HL-60 (cell line): ENCODE results near the gene MNAT1.

Experiments
- CTCF ChIP-seq: IDR thresholded peaks from one replicate; pipeline ENCODE4 v1.5.1; 2011; ENCODE audit warnings: low read length, control low read depth, inconsistent platforms; ENCODE audit not compliant: insufficient read depth
- POLR2AphosphoS5 ChIP-seq: IDR thresholded peaks from 2 replicates; pipeline ENCODE4 v1.6.1; 2012; ENCODE audit warnings: low read depth
- REST ChIP-seq: IDR thresholded peaks from 2 replicates; pipeline ENCODE4 v1.6.1; 2012; ENCODE audit warnings: low read depth; ENCODE audit not compliant: insufficient replicate concordance
- SPI1 ChIP-seq: IDR thresholded peaks from 2 replicates; pipeline ENCODE4 v1.6.1; 2012; ENCODE audit warnings: low read depth, mild to moderate bottlenecking, borderline replicate concordance

GRCh38 chr14:61003571-61003970 lies 269.0 kb downstream of the MNAT1 start:
- TF ChIP-seq CTCF (no peak), POLR2AphosphoS5 (no peak), SPI1 (no peak), REST (no peak)
